22Rv1 (cell line): ENCODE data around the gene CAD.

Experiments used
- ZFX ChIP-seq: fragments of 450-650 bp; IDR thresholded peaks from 2 replicates; pipeline ENCODE4 v1.6.1; 2017; ENCODE audit warnings: antibody characterized with exemption, borderline replicate concordance
- TF ChIP-seq, protein P1 (sequence below): fragments of 450-650 bp; IDR thresholded peaks from 2 replicates; pipeline ENCODE4 v1.5.1; 2017; ENCODE audit warnings: mild to moderate bottlenecking

- TF ChIP-seq, protein P1, sequence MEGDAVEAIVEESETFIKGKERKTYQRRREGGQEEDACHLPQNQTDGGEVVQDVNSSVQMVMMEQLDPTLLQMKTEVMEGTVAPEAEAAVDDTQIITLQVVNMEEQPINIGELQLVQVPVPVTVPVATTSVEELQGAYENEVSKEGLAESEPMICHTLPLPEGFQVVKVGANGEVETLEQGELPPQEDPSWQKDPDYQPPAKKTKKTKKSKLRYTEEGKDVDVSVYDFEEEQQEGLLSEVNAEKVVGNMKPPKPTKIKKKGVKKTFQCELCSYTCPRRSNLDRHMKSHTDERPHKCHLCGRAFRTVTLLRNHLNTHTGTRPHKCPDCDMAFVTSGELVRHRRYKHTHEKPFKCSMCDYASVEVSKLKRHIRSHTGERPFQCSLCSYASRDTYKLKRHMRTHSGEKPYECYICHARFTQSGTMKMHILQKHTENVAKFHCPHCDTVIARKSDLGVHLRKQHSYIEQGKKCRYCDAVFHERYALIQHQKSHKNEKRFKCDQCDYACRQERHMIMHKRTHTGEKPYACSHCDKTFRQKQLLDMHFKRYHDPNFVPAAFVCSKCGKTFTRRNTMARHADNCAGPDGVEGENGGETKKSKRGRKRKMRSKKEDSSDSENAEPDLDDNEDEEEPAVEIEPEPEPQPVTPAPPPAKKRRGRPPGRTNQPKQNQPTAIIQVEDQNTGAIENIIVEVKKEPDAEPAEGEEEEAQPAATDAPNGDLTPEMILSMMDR: no peak
- no peak for TF ChIP-seq ZFX
These were observed 13.4 kb upstream of the CAD start for GRCh38 chr2:27203741-27204140.
